GM12892 (cell line): ENCODE measurements around the gene IL4R.
A peak's percentile ranks its signal among the peaks of the same experiment; 100 is the strongest.

Source experiments
- DNase-seq: peaks from one replicate; pipeline ENCODE4 v3.0.0; 2011; ENCODE audit not compliant: insufficient read length
- FAIRE-seq: peaks from 2 replicates; lab custom pipeline; 2011; peaks lifted over from hg19 to GRCh38; lab: Jason Lieb, UNC
- POLR2A ChIP-seq: IDR thresholded peaks from 2 replicates; pipeline ENCODE4 v1.6.1; 2011; ENCODE audit warnings: low read depth, low read length, control low read depth
- POLR2AphosphoS5 ChIP-seq: IDR thresholded peaks from 2 replicates; pipeline ENCODE4 v1.6.1; 2011; ENCODE audit warnings: low read depth, low read length, control low read depth
- TAF1 ChIP-seq: IDR thresholded peaks from 2 replicates; pipeline ENCODE4 v1.6.1; 2011; ENCODE audit warnings: low read depth, mild to moderate bottlenecking, control low read depth, low read length, borderline replicate concordance

Gene IL4R

DNA sequence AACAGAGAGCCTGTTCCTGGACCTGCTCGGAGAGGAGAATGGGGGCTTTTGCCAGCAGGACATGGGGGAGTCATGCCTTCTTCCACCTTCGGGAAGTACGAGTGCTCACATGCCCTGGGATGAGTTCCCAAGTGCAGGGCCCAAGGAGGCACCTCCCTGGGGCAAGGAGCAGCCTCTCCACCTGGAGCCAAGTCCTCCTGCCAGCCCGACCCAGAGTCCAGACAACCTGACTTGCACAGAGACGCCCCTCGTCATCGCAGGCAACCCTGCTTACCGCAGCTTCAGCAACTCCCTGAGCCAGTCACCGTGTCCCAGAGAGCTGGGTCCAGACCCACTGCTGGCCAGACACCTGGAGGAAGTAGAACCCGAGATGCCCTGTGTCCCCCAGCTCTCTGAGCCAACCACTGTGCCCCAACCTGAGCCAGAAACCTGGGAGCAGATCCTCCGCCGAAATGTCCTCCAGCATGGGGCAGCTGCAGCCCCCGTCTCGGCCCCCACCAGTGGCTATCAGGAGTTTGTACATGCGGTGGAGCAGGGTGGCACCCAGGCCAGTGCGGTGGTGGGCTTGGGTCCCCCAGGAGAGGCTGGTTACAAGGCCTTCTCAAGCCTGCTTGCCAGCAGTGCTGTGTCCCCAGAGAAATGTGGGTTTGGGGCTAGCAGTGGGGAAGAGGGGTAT is 48.9 kb downstream of the IL4R start:
- DNase-seq (no peak), FAIRE-seq (no peak)
- TF ChIP-seq TAF1 = no peak
- TF ChIP-seq POLR2AphosphoS5 = no peak
- TF ChIP-seq POLR2A = no peak

DNA sequence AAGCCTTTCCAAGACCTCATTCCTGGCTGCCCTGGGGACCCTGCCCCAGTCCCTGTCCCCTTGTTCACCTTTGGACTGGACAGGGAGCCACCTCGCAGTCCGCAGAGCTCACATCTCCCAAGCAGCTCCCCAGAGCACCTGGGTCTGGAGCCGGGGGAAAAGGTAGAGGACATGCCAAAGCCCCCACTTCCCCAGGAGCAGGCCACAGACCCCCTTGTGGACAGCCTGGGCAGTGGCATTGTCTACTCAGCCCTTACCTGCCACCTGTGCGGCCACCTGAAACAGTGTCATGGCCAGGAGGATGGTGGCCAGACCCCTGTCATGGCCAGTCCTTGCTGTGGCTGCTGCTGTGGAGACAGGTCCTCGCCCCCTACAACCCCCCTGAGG is 49.5 kb downstream of the IL4R start:
- DNase-seq (no peak), FAIRE-seq (no peak)

DNA sequence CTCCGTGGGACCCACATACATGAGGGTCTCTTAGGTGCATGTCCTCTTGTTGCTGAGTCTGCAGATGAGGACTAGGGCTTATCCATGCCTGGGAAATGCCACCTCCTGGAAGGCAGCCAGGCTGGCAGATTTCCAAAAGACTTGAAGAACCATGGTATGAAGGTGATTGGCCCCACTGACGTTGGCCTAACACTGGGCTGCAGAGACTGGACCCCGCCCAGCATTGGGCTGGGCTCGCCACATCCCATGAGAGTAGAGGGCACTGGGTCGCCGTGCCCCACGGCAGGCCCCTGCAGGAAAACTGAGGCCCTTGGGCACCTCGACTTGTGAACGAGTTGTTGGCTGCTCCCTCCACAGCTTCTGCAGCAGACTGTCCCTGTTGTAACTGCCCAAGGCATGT is 50.0 kb downstream of the IL4R start:
- TF ChIP-seq TAF1 (no peak), POLR2A (no peak), POLR2AphosphoS5 (no peak)
- DNase-seq = no peak
- no peak for FAIRE-seq

More for the DNA sequence above, 49.5 kb downstream of the IL4R start:
- TF ChIP-seq POLR2A (no peak), TAF1 (no peak), POLR2AphosphoS5 (no peak)

DNA sequence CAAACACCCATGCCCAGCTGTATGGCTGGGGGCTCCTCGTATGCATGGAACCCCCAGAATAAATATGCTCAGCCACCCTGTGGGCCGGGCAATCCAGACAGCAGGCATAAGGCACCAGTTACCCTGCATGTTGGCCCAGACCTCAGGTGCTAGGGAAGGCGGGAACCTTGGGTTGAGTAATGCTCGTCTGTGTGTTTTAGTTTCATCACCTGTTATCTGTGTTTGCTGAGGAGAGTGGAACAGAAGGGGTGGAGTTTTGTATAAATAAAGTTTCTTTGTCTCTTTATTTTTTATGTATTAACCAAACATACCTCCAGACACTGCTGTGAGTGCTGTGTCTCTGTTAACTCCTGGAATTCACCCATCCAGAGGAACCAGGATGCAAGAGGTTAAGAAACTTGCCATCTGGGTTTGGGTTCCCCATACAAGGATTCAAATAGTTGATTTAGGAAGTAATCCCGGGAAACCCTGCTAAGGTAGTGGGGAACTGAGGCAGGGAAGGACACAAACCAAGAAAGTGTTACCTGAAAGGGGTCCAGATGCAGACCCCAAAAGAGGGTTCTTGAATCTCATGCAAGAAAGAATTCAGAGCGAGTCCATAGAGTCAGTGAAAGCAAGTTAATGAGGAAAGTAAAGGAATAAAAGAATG is 50.8 kb downstream of the IL4R start:
- FAIRE-seq (no peak), DNase-seq (no peak)
- TF ChIP-seq POLR2AphosphoS5 (no peak), TAF1 (no peak), POLR2A (no peak)

DNA sequence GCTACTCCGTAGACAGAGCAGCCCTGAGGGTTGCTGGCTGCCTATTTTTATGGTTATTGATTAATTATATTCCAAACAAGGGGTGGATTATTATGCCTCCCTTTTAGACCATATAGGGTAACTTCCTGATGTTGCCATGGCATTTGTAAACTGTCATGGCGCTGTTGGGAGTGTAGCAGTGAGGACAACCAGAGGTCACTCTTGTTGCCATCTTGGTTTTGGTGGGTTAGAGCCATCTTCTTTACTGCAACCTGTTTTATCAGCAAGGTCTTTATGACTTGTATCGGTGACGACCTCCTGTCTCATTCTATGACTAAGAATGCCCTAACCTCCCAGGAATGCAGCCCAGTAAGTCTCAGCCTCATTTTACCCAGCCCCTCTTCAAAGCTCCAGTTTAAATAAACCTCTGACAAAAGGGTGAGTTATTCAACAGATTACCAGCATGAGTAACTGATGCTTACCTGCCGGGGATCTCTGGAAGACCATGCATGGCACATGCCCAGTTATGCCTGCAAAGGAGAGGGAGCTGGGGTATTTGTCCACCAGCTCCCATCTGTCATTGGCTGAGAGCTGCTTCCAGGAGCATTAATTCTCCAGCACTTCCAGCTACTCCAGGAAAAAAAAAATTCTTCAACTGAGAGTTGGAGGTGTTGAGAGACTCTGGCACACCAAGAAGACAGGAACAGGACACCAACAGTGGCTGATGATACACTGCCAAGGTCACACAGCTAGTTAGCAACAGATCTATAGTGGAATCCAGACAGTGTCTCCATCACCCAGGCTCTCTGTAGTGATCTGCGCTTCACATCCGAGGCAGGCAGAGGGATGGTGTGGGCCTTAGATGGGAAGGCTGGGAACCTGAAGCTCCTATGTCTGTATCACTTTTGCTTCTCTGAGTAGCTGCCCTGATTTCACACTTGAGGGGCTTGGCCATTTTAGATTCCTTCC is 51.6 kb downstream of the IL4R start:
- DNase-seq = no peak
- TF ChIP-seq POLR2A (no peak), TAF1 (no peak), POLR2AphosphoS5 (no peak)
- peak; percentile 24 for FAIRE-seq

DNA sequence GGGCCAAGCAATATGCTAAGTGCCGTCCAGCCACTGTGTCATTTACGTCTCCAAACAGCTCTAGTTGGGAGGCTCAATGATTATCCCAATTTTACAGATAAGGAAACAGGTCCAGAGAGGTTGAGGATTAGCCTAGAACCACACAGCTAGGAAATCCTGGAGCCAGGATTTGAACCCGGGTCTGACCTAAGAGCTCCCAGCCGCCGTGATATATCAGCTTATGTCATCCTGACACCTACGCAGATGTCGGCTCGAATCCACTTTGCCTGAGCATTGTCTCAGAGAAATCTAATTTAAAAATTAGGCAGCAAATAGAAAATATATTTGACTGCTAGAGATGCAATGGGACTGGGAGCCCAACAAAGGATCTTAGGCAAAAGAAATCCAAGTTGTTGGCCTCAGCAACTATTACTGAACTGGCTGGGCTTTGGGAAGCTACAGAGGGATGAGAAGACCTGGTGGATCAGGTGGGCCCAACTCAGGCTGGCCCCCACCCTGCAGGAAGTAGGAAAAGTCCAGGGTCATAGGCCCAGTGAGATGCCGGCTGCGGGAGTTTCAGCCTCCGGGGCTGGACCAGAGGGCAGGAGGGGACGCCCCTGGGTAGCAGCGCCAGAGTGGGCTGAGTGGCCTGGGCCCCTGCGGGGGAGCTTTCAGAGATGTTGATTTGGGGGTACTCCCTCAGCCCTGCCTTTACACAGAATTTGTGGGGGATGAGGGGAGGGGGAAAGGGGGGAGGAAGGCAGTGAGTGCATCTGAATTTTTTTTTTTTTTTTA is 53.1 kb downstream of the IL4R start:
- no peak for FAIRE-seq
- no peak for TF ChIP-seq POLR2AphosphoS5
- TF ChIP-seq POLR2A = no peak
- TF ChIP-seq TAF1 = no peak

DNA sequence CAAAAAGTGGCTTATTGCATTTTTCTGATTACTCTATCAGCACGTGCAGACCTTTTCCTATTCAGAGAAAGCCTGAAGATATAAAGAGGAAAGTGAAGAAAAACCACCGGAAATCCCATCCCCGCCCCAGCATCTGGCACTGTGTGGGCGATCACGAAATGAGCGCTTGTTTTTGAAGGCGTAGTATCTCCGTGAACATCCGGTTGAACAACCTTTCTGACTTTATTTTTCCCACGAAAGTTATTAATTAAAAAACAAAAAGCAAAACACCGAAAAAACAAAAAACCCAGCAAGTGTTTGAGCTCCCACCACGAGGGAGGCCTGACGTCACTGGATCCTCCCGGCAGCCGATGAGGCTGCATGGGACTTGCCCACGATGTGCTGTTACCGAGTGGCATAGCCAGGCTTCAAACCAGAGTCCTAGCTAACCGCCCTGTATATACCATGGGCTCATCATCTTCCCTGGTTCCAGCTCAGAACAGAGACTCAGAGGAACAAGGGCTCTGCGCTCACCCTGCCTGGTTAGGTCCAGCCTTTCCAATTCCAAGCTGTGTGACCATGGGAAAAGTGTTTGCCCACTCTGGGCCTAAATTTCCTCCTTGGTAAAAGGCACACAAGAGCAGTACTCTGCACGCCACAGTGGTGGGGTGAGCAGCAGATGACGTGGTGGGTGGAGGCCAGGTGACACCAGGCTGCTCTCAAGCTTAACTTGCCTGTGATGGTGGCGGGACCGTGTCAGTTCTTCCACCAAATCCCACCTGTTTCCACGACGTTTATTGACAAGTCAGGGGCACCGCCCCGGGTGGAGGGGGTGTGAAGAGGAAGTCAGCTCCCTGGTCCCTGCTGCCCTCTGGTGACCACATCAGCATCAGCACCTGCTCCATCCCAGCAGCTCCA is 53.9 kb downstream of the IL4R start:
- no peak for TF ChIP-seq POLR2A
- no peak for TF ChIP-seq POLR2AphosphoS5
- 0 out of 2 replicates have a peak, but pooled peaks have one; percentile 29 for TF ChIP-seq TAF1
- DNase-seq (peak; percentile 76), FAIRE-seq (peak; percentile 98)

More for the DNA sequence above, 53.1 kb downstream of the IL4R start:
- DNase-seq = no peak

DNA sequence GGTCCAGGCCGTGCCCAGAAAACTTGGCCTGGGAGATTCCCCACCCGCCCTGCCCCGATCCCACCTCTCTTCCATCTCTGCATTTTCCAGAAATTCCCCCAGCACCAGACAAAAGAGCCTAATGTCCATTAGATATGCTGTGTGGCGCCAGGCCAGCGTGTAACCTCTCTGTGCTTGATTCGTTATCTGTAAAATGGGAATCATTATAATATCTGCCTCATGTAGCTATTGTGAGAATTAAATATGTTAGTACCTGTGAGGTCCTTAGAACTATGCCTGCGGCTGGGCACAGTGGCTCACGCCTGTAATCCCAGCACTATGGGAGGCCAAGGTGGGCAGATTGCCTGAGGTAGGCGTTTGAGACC is 54.6 kb downstream of the IL4R start:
- FAIRE-seq (no peak), DNase-seq (no peak)
- TF ChIP-seq POLR2AphosphoS5 (no peak), POLR2A (no peak), TAF1 (no peak)

DNA sequence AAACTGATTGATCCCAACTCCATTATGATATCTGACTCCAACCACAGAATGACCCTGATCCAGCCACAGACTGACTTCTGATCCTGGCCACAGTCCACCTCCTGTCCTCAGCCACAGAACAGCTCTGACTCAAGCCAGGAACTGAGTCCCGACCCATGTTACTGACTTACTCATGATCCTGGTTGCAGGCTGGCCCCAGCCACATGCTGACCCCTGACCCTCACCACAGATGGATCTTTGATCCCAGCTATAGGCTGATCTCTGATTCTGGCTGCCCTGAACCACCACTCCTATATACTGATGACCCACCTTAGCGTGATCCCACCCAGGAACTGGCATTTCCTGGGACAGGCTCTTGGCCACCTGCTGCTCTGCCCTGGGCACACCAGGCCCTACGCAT is 56.0 kb downstream of the IL4R start:
- TF ChIP-seq POLR2AphosphoS5 (no peak), TAF1 (no peak), POLR2A (no peak)
- DNase-seq (no peak), FAIRE-seq (no peak)

DNA sequence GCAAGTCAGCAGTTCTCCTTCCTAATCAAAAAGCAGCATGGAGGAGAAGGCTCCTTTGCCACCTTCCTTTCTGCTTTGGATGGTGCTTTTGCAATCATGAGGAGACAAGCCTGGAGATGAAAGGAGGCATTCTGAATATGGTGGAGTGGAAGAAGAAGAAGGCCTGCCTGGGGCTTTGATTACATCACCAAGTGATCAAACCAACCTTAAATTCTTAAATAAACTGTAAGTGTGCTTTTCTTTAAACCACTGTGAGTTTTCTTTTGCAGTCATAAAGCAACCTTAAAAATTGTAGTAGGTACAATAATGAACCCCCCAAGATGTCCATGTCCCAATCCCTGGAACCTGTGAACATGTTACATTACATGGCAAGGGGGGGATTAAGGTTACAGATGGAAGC is 56.5 kb downstream of the IL4R start:
- TF ChIP-seq POLR2AphosphoS5 (no peak), TAF1 (no peak), POLR2A (no peak)
- DNase-seq (no peak), FAIRE-seq (no peak)

DNA sequence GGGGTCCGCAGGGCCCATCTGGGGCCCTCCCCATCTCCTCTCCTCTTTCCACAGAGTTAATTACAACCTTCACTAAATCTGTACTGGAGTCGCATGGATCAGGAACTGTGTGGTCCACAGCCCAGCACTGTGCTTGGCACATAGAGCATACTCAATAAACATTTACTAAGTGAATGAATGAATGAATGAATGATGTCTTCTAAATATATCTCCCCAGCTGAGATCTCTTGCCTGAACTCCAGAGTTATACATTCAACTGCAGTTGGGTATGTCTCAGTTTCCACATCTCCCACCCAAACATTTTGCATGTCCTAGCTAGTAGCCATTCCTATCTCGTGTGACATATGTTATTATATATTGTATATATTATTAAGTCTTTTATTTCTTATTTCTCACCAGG is 59.5 kb downstream of the IL4R start:
- DNase-seq (no peak), FAIRE-seq (peak; percentile 70)
- TF ChIP-seq TAF1 (no peak), POLR2A (no peak), POLR2AphosphoS5 (no peak)
